NB4 (cell line): ENCODE results near the gene AFF2.

Experiments
- DNase-seq: peaks from one replicate; pipeline ENCODE4 v3.0.0; 2010; ENCODE audit warnings: low read depth
- H3K4me3 ChIP-seq: one replicate; pipeline ENCODE4 v1.5.1; 2011; ENCODE audit warnings: mild to moderate bottlenecking, low read depth, low read length, moderate library complexity
- MYC ChIP-seq: IDR thresholded peaks from 2 replicates; pipeline ENCODE4 v1.6.1; 2011; ENCODE audit warnings: low read depth, low read length
- POLR2A ChIP-seq: IDR thresholded peaks from 2 replicates; pipeline ENCODE4 v1.6.1; 2011; ENCODE audit warnings: mild to moderate bottlenecking; ENCODE audit not compliant: insufficient read length; ENCODE audit errors: extremely low read depth
- TF ChIP-seq, protein P1 (sequence below): IDR thresholded peaks from 2 replicates; pipeline ENCODE4 v1.6.1; 2011; ENCODE audit warnings: low read depth, low read length
- TF ChIP-seq, protein P2 (sequence below): IDR thresholded peaks from one replicate; pipeline ENCODE4 v1.5.1; 2012; ENCODE audit warnings: low read depth, low read length

The AFF2 gene

DNA sequence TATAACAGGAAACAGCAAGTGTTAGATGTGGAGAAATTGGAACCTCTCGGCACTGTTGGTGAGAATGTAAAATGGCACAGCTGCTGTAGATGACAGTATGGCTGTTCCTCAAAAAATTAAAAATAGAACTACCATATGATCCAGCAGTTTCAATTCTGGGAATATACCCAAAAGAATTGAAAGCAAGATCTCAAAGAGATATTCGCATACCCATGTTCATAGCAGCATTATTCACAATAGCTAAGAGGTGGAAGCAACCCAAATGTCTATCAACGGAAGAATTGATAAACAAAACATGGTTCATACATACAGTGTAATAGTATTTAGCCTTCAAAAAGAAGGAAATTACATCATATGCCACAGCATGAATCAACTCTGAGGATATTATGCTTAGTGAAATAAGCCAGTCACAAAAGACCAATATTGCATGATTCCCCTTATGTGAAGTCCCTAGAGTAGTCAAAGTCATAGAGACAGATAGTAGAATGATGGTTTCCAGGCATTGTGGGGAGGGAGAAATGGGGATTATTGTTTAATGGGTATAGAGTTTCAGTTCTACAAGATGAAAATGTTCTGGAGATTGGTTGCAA is 537.0 kb downstream of the AFF2 start:
- TF ChIP-seq MYC (no peak), POLR2A (no peak)
- TF ChIP-seq, protein P1, sequence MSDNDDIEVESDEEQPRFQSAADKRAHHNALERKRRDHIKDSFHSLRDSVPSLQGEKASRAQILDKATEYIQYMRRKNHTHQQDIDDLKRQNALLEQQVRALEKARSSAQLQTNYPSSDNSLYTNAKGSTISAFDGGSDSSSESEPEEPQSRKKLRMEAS: no peak
- TF ChIP-seq, protein P2, sequence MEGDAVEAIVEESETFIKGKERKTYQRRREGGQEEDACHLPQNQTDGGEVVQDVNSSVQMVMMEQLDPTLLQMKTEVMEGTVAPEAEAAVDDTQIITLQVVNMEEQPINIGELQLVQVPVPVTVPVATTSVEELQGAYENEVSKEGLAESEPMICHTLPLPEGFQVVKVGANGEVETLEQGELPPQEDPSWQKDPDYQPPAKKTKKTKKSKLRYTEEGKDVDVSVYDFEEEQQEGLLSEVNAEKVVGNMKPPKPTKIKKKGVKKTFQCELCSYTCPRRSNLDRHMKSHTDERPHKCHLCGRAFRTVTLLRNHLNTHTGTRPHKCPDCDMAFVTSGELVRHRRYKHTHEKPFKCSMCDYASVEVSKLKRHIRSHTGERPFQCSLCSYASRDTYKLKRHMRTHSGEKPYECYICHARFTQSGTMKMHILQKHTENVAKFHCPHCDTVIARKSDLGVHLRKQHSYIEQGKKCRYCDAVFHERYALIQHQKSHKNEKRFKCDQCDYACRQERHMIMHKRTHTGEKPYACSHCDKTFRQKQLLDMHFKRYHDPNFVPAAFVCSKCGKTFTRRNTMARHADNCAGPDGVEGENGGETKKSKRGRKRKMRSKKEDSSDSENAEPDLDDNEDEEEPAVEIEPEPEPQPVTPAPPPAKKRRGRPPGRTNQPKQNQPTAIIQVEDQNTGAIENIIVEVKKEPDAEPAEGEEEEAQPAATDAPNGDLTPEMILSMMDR: no peak
- DNase-seq: no peak

DNA sequence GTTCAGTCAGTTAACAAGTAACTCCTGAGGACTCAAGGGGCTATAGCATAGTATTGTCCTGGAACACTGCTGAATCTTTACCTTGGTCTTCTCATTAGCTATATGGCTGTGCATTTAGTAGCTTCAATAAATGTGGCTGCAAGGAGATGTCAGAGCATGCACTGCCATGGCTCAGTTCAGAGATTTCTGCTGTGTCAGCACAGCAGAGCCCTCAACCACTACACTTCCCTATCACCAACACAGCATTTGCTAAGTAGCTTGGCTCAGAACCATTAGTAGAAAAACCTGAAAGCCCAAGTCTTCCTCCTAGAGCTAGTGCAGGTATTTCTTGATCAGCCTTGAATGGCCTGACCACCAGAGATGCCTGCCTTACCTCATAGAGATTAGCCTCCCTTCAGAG is 538.6 kb downstream of the AFF2 start:
- no peak for DNase-seq
- H3K4me3 ChIP-seq: no peak overlapping the region
- TF ChIP-seq POLR2A (no peak), MYC (no peak)
- TF ChIP-seq, protein P1: no peak
- TF ChIP-seq, protein P2: no peak

More for the DNA sequence above, 537.0 kb downstream of the AFF2 start:
- H3K4me3 ChIP-seq: no peak overlapping the region

DNA sequence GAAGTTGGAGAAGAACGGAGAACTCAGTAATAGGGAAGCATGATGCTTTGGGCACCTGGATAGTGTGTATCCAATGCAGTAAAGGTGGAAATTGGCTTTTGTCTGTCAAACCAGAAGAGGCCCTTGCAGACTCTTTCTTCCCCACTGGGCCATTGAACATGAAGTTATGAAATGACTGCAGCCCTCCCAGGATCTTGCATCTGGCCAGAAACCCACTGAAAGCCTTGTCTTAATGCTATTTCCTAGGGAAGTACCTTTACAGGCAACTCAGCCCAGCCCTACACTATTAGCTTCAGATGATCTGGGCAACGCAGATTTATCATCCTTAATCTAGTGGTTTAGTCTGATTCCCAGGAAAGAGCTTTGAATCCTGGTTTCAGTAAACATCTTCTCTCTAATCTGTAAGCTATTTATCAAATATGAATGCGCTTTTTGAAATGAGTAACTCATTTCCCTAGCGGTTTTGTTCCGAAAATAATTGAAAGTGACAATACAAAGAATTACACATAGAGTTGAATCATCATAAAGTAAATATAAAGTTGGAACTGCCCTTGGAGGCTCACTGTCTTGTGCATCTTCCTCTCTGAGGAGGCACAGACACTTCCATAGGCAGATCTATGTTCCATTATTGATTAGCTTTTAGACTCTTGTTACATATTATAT is 540.6 kb downstream of the AFF2 start:
- TF ChIP-seq MYC: no peak
- TF ChIP-seq POLR2A: no peak
- TF ChIP-seq, protein P2: no peak
- TF ChIP-seq, protein P1: no peak
- H3K4me3 ChIP-seq: no peak overlapping the region
- no peak for DNase-seq

DNA sequence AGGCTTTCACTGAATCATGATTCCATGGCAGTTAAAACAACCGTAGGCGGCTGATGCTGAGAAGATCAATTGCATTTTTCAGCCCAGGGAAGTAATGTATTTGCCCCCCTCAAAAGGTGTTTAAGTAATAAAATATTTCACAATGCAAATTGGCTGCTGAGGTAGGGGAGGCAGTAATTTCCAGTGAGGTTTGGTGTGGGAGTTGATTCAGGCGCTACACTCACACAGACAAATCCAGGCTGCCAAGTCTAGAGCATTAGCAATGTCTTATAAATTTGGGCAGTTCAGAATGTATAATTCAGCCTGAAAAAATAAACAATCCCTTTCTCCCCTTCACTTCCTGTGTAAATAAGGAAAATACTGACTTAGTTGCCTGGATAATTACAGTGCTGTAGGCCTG is 543.0 kb downstream of the AFF2 start:
- TF ChIP-seq, protein P2: no peak
- no peak for TF ChIP-seq POLR2A
- TF ChIP-seq, protein P1: no peak
- no peak for TF ChIP-seq MYC
- DNase-seq: no peak
- H3K4me3 ChIP-seq: no peak overlapping the region

DNA sequence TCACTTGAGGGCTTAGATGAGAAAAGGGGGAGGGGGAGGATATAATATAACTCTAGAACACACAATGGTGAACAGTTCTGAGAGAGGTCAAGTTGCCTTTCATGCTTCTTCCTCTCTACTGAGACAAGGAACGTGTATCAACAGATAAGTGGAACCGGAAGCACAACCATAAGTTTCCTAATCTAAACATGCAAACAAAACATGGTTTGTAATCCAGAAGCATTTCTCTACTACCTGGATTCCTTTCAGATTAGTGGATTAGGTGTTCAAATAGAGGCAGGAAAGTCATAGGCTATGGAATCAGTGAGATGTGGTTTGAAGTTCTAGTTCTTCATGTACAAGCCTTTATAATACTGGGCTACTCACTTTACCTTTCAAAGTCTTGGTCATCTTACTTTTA is 544.1 kb downstream of the AFF2 start:
- TF ChIP-seq MYC (no peak), POLR2A (no peak)
- TF ChIP-seq, protein P1: no peak
- TF ChIP-seq, protein P2: no peak
- DNase-seq: no peak
- H3K4me3 ChIP-seq: no peak overlapping the region
